SJSA1 (cell line): Measurements from ENCODE around the gene SPEN. TPM values are rescaled to one million over a fixed set of nuclear protein-coding genes. Genes with fewer than 3 reads are reported as not detected.
"Not testable (repeated sequence)": the region's sequence is repeated elsewhere in the genome, so short reads cannot be mapped to it uniquely, and the experiment has no call there.

Source experiments
- DNase-seq, 2 experiments: peaks; one replicate each; pipeline ENCODE4 v3.0.0-alpha.2; 2015 to 2020; ENCODE audit warnings: low spot score in 2 of 2, low read depth in 1 of 2
- H3K27ac ChIP-seq: fragments of 250-450 bp; sonication (Bioruptor Pico); 2 replicates; pipeline ENCODE4 v1.5.1; 2020; ENCODE audit warnings: mild to moderate bottlenecking, moderate library complexity
- H3K27me3 ChIP-seq: fragments of 250-450 bp; sonication (Bioruptor Pico); replicated peaks from 2 replicates; pipeline ENCODE4 v1.5.1; 2020; ENCODE audit warnings: mild to moderate bottlenecking, moderate library complexity
- H3K36me3 ChIP-seq: fragments of 250-450 bp; sonication (Bioruptor Pico); 2 replicates; pipeline ENCODE4 v1.5.1; 2020; ENCODE audit warnings: mild to moderate bottlenecking
- H3K4me1 ChIP-seq: fragments of 250-450 bp; sonication (Bioruptor Pico); replicated peaks from 2 replicates; pipeline ENCODE4 v1.6.1; 2021; ENCODE audit warnings: mild to moderate bottlenecking
- H3K4me3 ChIP-seq: fragments of 250-450 bp; sonication (Bioruptor Pico); 2 replicates; pipeline ENCODE4 v1.5.1; 2020; ENCODE audit warnings: mild to moderate bottlenecking
- H3K9me3 ChIP-seq: fragments of 250-450 bp; sonication (Bioruptor Pico); replicated peaks from 2 replicates; pipeline ENCODE4 v1.5.1; 2020; ENCODE audit warnings: mild to moderate bottlenecking
- total RNA-seq: library from RNA; depleted of rRNA; stranded (reverse); fragments of >200 nt; shearing (Covaris generic); gene quantifications from 2 replicates; pipeline ENCODE4 v1.2.3, GENCODE V29; 2014

Gene SPEN
- total RNA-seq, 1 experiment from 2014 or later: 17.5 TPM

DNA sequence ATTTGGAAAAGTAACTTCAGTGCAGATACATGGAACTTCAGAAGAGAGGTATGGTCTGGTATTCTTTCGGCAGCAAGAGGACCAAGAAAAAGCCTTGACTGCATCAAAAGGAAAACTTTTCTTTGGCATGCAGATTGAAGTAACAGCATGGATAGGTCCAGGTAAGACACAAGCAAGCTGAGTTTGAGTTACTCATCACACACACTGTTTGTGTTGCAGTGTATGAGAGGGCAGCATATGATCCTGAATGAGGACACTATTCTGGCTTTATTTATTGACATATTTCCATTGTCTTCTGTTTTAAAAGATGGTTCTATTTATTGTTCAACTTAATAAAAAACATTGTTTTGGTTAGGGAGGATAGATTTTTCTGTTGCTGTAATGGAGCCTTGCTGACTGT, 63.6 kb downstream of the SPEN start:
- DNase-seq: no peak
- Histone ChIP-seq H3K9me3 (no peaks in the 10 kb centered on the region), H3K27me3 (no peaks in the 10 kb centered on the region)

DNA sequence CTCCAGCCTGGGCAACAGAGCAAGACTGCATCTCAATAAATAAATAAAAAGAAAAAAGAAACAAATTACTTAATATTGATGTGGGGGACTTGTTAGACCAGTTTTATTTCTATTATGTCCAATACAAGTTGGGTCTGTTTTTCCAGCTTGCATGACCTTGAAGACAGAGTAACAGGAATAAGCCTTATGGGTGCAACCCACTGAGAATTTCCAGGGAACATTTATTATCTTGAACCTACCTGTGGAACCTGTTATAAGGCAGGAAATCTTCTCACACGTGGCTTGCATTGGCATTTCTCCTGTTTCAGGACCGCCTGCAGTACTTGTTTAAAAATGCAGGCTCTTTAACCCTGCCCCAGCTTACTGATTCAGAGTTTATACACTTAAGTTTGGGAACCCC, 64.4 kb downstream of the SPEN start:
- peaks cover 10% of the 10 kb centered on the region for H3K4me1 ChIP-seq
- no peak for DNase-seq
- H3K36me3 ChIP-seq: peaks cover 64% of the 10 kb centered on the region
- H3K27ac ChIP-seq: no peak overlapping the region
- H3K9me3 ChIP-seq: no peaks in the 10 kb centered on the region
- H3K4me3 ChIP-seq: no peak overlapping the region
- H3K27me3 ChIP-seq: no peaks in the 10 kb centered on the region

More for the DNA sequence above, 63.6 kb downstream of the SPEN start:
- Histone ChIP-seq H3K4me3 (no peak overlapping the region), H3K4me1 (peaks cover 8% of the 10 kb centered on the region), H3K27ac (no peak overlapping the region), H3K36me3 (peaks cover 58% of the 10 kb centered on the region)

GRCh38 chr1:15913607-15914006, 66.1 kb downstream of the SPEN start:
- H3K27me3 ChIP-seq, H3K27ac ChIP-seq, DNase-seq, H3K9me3 ChIP-seq, H3K4me3 ChIP-seq: not testable (repeated sequence)
- Histone ChIP-seq H3K4me1 (peaks cover 10% of the 10 kb centered on the region), H3K36me3 (peaks cover 78% of the 10 kb centered on the region)

DNA sequence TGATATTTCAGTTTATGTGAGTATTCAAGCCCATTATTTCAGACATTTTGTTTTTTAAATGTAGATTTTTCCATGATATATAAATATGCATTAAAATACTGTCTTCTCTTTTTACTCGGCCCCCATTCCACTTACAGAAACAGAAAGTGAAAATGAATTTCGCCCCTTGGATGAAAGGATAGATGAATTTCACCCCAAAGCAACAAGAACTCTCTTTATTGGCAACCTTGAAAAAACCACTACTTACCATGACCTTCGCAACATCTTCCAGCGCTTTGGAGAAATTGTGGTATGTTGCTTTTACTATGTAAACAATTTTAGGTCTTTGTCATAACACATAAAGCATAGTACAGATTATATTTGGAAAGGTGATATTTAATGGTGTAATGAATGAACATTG, 68.5 kb downstream of the SPEN start:
- H3K4me3 ChIP-seq: no peak overlapping the region
- no peaks in the 10 kb centered on the region for H3K9me3 ChIP-seq
- peak overlapping the region; percentile 34 for H3K27ac ChIP-seq
- H3K4me1 ChIP-seq: peaks cover 23% of the 10 kb centered on the region
- DNase-seq: peak in 1 of 2 experiments; percentile 19
- peaks cover 71% of the 10 kb centered on the region for H3K36me3 ChIP-seq
- no peaks in the 10 kb centered on the region for H3K27me3 ChIP-seq

- Histone ChIP-seq H3K36me3 (peaks cover 71% of the 10 kb centered on the region), H3K4me1 (peaks cover 23% of the 10 kb centered on the region), H3K9me3 (no peaks in the 10 kb centered on the region), H3K4me3 (no peak overlapping the region), H3K27me3 (no peaks in the 10 kb centered on the region), H3K27ac (peak overlapping the region; percentile 34)
- DNase-seq: no peak
These were observed 68.9 kb downstream of the SPEN start for GRCh38 chr1:15916417-15916816.

DNA sequence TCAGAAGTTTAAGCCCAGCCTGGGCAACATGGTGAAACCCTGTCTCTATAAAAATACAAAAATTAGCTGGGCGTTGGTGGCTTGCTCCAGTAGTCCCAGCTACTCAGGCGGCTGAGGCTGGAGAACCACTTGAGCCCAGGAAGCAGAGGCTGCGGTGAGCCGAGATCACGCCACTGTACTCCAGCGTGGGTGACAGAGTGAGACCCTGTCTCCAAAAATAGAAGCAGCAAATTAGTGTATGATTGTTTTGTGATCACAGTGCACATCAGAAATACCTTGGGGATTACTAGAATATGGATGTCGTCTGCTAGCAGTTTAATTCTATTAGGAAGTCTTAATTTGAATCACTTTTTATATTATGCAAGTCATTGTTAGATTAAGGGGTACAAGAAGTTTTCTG, 69.4 kb downstream of the SPEN start:
- peaks cover 71% of the 10 kb centered on the region for H3K36me3 ChIP-seq
- no peak for DNase-seq
- H3K27me3 ChIP-seq: no peaks in the 10 kb centered on the region
- H3K4me3 ChIP-seq: no peak overlapping the region
- H3K9me3 ChIP-seq: no peaks in the 10 kb centered on the region
- H3K4me1 ChIP-seq: peaks cover 23% of the 10 kb centered on the region
- no peak overlapping the region for H3K27ac ChIP-seq

GRCh38 chr1:15918962-15919715, 71.6 kb downstream of the SPEN start:
- Histone ChIP-seq H3K4me1 (peaks cover 40% of the 10 kb centered on the region), H3K4me3 (no peak overlapping the region), H3K27ac (peak overlapping the region; percentile 16; the same call in 1 of the 2 replicates), H3K9me3 (0 out of 2 replicates have a peak, but pooled peaks cover 2% of the 10 kb centered on the region), H3K36me3 (peaks cover 74% of the 10 kb centered on the region), H3K27me3 (no peaks in the 10 kb centered on the region)
- DNase-seq: peak; percentile 62 to 63

DNA sequence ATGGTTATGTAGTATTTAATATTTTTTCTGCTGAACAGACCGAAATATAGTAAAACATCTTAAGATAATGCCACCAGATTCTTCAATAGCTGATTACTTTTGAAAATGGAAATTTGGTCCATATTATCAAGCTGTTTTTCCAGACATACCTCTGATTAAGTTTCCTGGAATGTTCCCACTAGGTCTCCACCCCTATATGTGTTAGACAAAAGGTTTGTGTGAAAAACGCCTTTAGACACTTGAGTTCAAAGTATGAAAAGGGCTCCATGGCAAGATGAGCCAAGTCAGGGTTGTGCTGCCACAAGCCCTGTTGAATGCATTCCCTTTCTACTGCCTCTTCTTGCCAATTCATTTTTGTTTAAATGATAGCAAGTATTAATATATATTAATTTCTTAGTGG, 75.7 kb downstream of the SPEN start:
- Histone ChIP-seq H3K4me3 (no peak overlapping the region), H3K27ac (peak overlapping the region; percentile 64), H3K27me3 (no peaks in the 10 kb centered on the region), H3K9me3 (0 out of 2 replicates have a peak, but pooled peaks cover 2% of the 10 kb centered on the region), H3K4me1 (peaks cover 43% of the 10 kb centered on the region), H3K36me3 (peaks cover 68% of the 10 kb centered on the region)
- DNase-seq: peak in 1 of 2 experiments; percentile 47

- H3K4me1 ChIP-seq: peaks cover 30% of the 10 kb centered on the region
- not testable (repeated sequence) for H3K4me3 ChIP-seq, H3K9me3 ChIP-seq, DNase-seq, H3K27me3 ChIP-seq, H3K27ac ChIP-seq
- peaks cover 79% of the 10 kb centered on the region for H3K36me3 ChIP-seq
These were observed 78.9 kb downstream of the SPEN start for GRCh38 chr1:15926448-15926847.

GRCh38 chr1:15928971-15929965, 81.8 kb downstream of the SPEN start:
- no peak for DNase-seq
- peaks cover 82% of the 10 kb centered on the region for H3K36me3 ChIP-seq
- H3K27me3 ChIP-seq: no peaks in the 10 kb centered on the region
- H3K4me1 ChIP-seq: peaks cover 11% of the 10 kb centered on the region
- H3K27ac ChIP-seq: no peak overlapping the region
- no peak overlapping the region for H3K4me3 ChIP-seq
- no peaks in the 10 kb centered on the region for H3K9me3 ChIP-seq

DNA sequence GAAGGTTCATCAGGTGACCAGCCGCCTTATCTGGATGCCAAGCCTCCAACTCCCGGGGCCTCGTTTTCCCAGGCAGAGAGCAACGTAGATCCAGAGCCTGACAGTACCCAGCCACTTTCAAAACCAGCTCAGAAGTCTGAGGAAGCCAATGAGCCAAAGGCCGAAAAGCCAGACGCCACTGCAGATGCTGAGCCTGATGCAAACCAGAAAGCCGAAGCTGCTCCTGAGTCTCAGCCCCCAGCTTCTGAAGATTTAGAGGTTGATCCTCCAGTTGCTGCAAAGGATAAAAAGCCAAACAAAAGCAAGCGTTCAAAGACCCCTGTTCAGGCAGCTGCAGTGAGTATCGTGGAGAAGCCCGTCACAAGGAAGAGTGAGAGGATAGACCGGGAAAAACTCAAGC, 83.9 kb downstream of the SPEN start:
- H3K36me3 ChIP-seq: peaks cover 91% of the 10 kb centered on the region

GRCh38 chr1:15931884-15932283, 84.4 kb downstream of the SPEN start:
- Histone ChIP-seq H3K4me3 (no peak overlapping the region), H3K36me3 (peaks cover 91% of the 10 kb centered on the region), H3K4me1 (peaks cover 1% of the 10 kb centered on the region), H3K27me3 (no peaks in the 10 kb centered on the region), H3K9me3 (no peaks in the 10 kb centered on the region), H3K27ac (no peak overlapping the region)
- DNase-seq: no peak

More for the DNA sequence above, 83.9 kb downstream of the SPEN start:
- Histone ChIP-seq H3K4me3 (no peak overlapping the region), H3K27ac (no peak overlapping the region), H3K4me1 (no peaks in the 10 kb centered on the region), H3K27me3 (no peaks in the 10 kb centered on the region), H3K9me3 (no peaks in the 10 kb centered on the region)
- no peak for DNase-seq

DNA sequence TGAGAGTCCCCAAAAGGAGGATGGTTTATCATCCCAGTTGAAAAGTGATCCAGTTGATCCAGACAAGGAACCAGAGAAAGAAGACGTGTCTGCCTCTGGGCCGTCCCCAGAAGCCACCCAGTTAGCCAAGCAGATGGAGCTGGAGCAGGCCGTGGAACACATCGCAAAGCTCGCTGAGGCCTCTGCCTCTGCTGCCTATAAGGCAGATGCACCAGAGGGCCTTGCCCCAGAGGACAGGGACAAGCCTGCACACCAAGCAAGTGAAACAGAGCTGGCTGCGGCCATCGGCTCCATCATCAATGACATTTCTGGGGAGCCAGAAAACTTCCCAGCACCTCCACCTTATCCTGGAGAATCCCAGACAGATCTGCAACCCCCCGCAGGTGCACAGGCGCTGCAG, 85.1 kb downstream of the SPEN start:
- no peak overlapping the region for H3K27ac ChIP-seq
- no peak overlapping the region for H3K4me3 ChIP-seq
- H3K36me3 ChIP-seq: peaks cover 96% of the 10 kb centered on the region
- H3K4me1 ChIP-seq: peaks cover 8% of the 10 kb centered on the region
- H3K27me3 ChIP-seq: no peaks in the 10 kb centered on the region
- DNase-seq: no peak
- no peaks in the 10 kb centered on the region for H3K9me3 ChIP-seq

GRCh38 chr1:15933684-15934083, 86.2 kb downstream of the SPEN start:
- Histone ChIP-seq H3K36me3 (peaks cover 96% of the 10 kb centered on the region), H3K4me3 (no peak overlapping the region), H3K9me3 (no peaks in the 10 kb centered on the region), H3K27ac (no peak overlapping the region), H3K4me1 (peaks cover 18% of the 10 kb centered on the region), H3K27me3 (no peaks in the 10 kb centered on the region)
- DNase-seq: no peak
